ENCODE data around the gene TEF. TPM values are rescaled to one million over a fixed set of nuclear protein-coding genes. Genes with fewer than 3 reads are reported as not detected.

Gene TEF
- total and polyA plus RNA-seq, 9 of the 15 experiments (the other 6 are each of a cell fraction or from before 2014, with no cell fraction given), result 0.04 to 3.1 (median 1.2) TPM

DNA sequence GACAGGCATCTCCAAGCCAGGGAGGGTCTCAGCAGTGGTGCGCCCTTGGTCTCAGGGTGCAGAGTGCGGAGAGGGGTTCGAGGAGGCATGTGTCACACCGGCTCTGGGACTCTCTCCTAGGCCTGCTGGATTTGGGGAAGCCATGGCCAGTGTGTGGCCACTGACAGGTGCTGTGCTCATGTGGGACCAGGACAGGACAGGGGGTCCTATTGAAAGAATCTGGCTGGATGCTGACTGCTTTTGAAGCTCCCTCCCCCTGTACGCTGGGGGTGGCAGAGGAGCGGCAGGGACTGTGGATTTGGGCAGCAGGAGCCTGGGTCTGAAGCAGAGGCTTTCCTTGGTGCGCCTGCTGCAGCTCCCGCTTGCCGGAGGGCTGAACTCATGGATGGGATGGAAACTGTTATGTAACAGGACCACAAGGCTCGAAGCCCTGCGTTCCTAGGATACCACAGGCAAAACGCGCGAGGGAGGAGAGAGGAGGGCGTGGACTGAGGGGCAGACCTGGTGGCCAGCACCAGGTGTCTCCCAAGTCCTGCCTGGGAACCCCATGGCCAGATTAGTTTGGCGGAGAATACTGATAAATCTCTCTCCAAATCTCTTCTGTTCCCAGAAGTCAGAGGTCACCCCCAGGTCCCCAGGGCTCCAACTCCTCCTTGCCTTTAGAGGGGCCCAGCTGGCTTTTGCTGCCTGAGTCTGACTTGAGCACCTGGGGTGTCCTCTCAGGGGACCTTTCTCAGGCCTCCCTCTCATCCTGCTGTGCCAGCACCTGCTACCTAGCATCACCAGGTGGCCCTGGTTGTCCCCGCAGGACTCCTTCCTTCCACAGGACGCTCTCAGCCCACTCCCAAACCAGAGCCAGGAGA, 13.8 kb upstream of the TEF start:
- H3K79me2 ChIP-seq (ENCODE audit: control insufficient read depth, insufficient read depth, low read length), result no peaks in the 10 kb centered on the region
- peak overlapping the region; percentile 38 to 84; a peak in 3 of 4 replicates for H3K9ac ChIP-seq (ENCODE audit: insufficient read depth in 1 of 2, low read depth in 2 of 2, low read length in 2 of 2)
- H3K9me1 ChIP-seq (ENCODE audit: control insufficient read depth, insufficient read depth, low read length), result no peaks in the 10 kb centered on the region
- no peaks in the 10 kb centered on the region for H3K9me3 ChIP-seq (replicated peaks; ENCODE audit: control insufficient read depth, insufficient read depth, low read depth, low read length)
- CTCF ChIA-PET (ENCODE audit: low intra/inter-chr PET ratio), result interaction anchor here (0.5 kb wide), 1 partner anchor 62 kb away, joined by 5 read pairs; no protein-coding TSS in a partner anchor
- H3K27me3 ChIP-seq (ENCODE audit: control insufficient read depth in 2 of 2, insufficient read depth in 2 of 2, low read length in 2 of 2), result no peaks in the 10 kb centered on the region
- ATAC-seq, result no peak; the same call in 1 of the 3 replicates
- peak overlapping the region; percentile 71 for H3K4me2 ChIP-seq (ENCODE audit: insufficient read depth, low read length)
- no peaks in the 10 kb centered on the region for H3K36me3 ChIP-seq (ENCODE audit: control insufficient read depth, insufficient read depth, low read length)
- H3K4me1 ChIP-seq (replicated peaks in 1 of 2; ENCODE audit: control insufficient read depth in 2 of 2, insufficient read depth in 2 of 2, low read length in 2 of 2), result peaks cover 15 to 38% of the 10 kb centered on the region in 2 experiments; a peak in 4 of 5 replicates
- no peak for FAIRE-seq
- POLR2A ChIA-PET, result interaction anchor here (0.6 to 1.7 kb wide), 4 partner anchors 10 to 82 kb away, joined by 3 to 9 read pairs (median 4); partner anchors contain the start of genes RANGAP1 and TEF
- in situ Hi-C loops (cut with MboI), result no loop called here
- DNase-seq (ENCODE audit: extremely low read depth in 1 of 4, low spot score in 3 of 4), result no peak
- 0 out of 3 replicates have a peak overlapping the region, but pooled peaks have one; percentile 15 for H3K27ac ChIP-seq (ENCODE audit: extremely low read depth, low read depth, low read length)
- peak overlapping the region; percentile 90 for H2AFZ ChIP-seq (ENCODE audit: low read depth, low read length)
- no peaks in the 10 kb centered on the region for H4K20me1 ChIP-seq (replicated peaks; ENCODE audit: control insufficient read depth, insufficient read depth, low read length)
- no TSS peak for BruUV-seq (replicated peaks)
- 79% methylated on average over 12 of the region's 18 CpGs for WGBS (ENCODE audit: insufficient coverage, low coverage, missing lambda C conversion rate)
- intact Hi-C loops (cut with micrococcal nuclease), result no loop called here
- H3K4me3 ChIP-seq, result peak overlapping the region; percentile 6; the same call in 1 of the 2 replicates
- TF ChIP-seq NFYB (IDR thresholded peaks at IDR 0.05; ENCODE audit: extremely low read depth, insufficient read length) (no peak), ILK (tag; IDR thresholded peaks at IDR 0.05; ENCODE audit: borderline replicate concordance, low read depth) (no peak), SIN3A (IDR thresholded peaks at IDR 0.05; ENCODE audit: borderline replicate concordance in 2 of 2, control insufficient read depth in 1 of 2, low read depth in 2 of 2, low read length in 2 of 2) (no peak), BACH1 (tag; IDR thresholded peaks at IDR 0.05) (no peak), JUND (IDR thresholded peaks at IDR 0.05; ENCODE audit: borderline replicate concordance, low read depth, low read length) (no peak), JUND (tag; IDR thresholded peaks at IDR 0.05; ENCODE audit: borderline replicate concordance, low read depth, low read length) (no peak)
- TF ChIP-seq, protein P1, sequence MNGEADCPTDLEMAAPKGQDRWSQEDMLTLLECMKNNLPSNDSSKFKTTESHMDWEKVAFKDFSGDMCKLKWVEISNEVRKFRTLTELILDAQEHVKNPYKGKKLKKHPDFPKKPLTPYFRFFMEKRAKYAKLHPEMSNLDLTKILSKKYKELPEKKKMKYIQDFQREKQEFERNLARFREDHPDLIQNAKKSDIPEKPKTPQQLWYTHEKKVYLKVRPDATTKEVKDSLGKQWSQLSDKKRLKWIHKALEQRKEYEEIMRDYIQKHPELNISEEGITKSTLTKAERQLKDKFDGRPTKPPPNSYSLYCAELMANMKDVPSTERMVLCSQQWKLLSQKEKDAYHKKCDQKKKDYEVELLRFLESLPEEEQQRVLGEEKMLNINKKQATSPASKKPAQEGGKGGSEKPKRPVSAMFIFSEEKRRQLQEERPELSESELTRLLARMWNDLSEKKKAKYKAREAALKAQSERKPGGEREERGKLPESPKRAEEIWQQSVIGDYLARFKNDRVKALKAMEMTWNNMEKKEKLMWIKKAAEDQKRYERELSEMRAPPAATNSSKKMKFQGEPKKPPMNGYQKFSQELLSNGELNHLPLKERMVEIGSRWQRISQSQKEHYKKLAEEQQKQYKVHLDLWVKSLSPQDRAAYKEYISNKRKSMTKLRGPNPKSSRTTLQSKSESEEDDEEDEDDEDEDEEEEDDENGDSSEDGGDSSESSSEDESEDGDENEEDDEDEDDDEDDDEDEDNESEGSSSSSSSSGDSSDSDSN (IDR thresholded peaks at IDR 0.05; ENCODE audit: borderline replicate concordance in 1 of 2, low read depth in 2 of 2, low read length in 2 of 2), result no peak
- TF ChIP-seq, protein P2, sequence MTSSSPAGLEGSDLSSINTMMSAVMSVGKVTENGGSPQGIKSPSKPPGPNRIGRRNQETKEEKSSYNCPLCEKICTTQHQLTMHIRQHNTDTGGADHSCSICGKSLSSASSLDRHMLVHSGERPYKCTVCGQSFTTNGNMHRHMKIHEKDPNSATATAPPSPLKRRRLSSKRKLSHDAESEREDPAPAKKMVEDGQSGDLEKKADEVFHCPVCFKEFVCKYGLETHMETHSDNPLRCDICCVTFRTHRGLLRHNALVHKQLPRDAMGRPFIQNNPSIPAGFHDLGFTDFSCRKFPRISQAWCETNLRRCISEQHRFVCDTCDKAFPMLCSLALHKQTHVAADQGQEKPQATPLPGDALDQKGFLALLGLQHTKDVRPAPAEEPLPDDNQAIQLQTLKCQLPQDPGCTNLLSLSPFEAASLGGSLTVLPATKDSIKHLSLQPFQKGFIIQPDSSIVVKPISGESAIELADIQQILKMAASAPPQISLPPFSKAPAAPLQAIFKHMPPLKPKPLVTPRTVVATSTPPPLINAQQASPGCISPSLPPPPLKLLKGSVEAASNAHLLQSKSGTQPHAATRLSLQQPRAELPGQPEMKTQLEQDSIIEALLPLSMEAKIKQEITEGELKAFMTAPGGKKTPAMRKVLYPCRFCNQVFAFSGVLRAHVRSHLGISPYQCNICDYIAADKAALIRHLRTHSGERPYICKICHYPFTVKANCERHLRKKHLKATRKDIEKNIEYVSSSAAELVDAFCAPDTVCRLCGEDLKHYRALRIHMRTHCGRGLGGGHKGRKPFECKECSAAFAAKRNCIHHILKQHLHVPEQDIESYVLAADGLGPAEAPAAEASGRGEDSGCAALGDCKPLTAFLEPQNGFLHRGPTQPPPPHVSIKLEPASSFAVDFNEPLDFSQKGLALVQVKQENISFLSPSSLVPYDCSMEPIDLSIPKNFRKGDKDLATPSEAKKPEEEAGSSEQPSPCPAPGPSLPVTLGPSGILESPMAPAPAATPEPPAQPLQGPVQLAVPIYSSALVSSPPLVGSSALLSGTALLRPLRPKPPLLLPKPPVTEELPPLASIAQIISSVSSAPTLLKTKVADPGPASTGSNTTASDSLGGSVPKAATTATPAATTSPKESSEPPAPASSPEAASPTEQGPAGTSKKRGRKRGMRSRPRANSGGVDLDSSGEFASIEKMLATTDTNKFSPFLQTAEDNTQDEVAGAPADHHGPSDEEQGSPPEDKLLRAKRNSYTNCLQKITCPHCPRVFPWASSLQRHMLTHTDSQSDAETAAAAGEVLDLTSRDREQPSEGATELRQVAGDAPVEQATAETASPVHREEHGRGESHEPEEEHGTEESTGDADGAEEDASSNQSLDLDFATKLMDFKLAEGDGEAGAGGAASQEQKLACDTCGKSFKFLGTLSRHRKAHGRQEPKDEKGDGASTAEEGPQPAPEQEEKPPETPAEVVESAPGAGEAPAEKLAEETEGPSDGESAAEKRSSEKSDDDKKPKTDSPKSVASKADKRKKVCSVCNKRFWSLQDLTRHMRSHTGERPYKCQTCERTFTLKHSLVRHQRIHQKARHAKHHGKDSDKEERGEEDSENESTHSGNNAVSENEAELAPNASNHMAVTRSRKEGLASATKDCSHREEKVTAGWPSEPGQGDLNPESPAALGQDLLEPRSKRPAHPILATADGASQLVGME (CRISPR knock-in tag; IDR thresholded peaks at IDR 0.05), result no peak
